ENCODE measurements around the gene SFXN5. TPM values are rescaled to one million over a fixed set of nuclear protein-coding genes. Genes with fewer than 3 reads are reported as not detected.

The SFXN5 gene
- total RNA-seq, 4 donors from 2014 or later, result 22.9 to 55.4 (median 41.2) TPM

DNA sequence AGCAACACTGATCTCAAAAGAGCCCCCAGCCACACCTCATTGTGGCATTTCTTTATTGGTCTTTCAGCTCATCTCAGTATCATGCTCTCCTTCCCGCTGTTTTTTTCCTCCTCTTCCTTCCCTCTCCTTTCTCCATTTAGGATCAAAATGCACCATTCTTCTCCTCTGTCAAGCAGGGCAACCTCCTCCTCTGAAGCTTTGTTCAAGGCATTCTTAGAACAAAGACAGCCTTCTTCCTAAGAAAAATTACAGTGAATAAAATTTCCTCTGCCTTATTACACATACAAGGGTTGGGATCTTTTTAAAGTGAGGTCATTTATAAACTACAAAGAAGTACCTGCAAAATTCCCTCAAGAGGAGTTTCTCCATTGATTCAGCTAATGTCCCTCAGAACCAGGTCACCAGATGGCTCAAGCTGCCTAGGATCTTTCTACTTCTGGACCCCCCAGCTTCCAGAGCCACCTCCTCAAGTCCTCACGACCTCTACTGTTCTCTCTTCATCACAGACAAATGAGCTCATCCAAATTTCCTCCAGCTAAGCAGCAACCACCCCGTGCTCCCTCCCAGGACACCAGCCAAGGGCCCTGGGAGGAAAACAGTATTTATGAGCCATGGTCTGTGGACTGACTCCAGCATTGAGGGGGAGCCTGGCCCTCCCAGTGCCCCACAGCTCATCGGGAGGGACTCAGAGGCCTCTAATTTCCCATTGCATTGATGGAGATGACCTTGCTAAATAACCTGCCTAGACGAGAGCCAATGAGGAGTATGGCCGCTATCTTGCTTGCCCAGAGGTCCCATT, 18.0 kb downstream of the SFXN5 start:
- Histone ChIP-seq H3K9me3 (peaks cover 0 to 4% (median 0%) of the 10 kb centered on the region in 4 donors), H3K27ac (no peak overlapping the region), H3K4me3 (no peak overlapping the region), H3K36me3 (peaks cover 0 to 19% (median 0%) of the 10 kb centered on the region in 3 donors), H3K27me3 (no peaks in the 10 kb centered on the region), H3K4me1 (no peaks in the 10 kb centered on the region)
- TF ChIP-seq POLR2A (IDR thresholded peaks at IDR 0.05), result no peak
- TF ChIP-seq, protein P1, sequence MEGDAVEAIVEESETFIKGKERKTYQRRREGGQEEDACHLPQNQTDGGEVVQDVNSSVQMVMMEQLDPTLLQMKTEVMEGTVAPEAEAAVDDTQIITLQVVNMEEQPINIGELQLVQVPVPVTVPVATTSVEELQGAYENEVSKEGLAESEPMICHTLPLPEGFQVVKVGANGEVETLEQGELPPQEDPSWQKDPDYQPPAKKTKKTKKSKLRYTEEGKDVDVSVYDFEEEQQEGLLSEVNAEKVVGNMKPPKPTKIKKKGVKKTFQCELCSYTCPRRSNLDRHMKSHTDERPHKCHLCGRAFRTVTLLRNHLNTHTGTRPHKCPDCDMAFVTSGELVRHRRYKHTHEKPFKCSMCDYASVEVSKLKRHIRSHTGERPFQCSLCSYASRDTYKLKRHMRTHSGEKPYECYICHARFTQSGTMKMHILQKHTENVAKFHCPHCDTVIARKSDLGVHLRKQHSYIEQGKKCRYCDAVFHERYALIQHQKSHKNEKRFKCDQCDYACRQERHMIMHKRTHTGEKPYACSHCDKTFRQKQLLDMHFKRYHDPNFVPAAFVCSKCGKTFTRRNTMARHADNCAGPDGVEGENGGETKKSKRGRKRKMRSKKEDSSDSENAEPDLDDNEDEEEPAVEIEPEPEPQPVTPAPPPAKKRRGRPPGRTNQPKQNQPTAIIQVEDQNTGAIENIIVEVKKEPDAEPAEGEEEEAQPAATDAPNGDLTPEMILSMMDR (IDR thresholded peaks at IDR 0.05), result no peak
- peak in 1 of 3 donors; percentile 23 for DNase-seq

DNA sequence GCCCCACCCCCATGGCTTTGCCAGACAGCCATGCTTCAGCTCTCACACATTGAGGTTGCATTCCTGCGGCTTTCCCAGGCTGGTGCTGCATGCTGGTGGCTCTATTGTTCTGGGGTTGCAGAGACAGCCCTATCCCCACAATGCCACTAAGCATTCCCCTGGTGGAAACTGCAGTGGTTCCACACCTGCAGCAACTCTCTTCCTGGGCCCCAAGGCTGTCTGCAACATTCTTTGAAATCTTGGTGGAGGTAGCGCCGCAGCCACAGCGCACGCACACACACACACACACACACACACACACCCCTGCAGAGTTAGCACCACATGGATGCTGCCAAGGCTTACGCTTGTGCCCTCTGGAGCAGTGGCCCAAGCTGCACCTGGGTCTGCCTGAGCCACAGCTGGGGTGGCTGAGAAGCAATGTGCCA, 21.4 kb downstream of the SFXN5 start:
- H3K36me3 ChIP-seq, result no peaks in the 10 kb centered on the region
- no peak overlapping the region for H3K4me3 ChIP-seq
- H3K4me1 ChIP-seq, result no peaks in the 10 kb centered on the region
- no peaks in the 10 kb centered on the region for H3K9me3 ChIP-seq
- H3K27ac ChIP-seq, result no peak overlapping the region
- H3K27me3 ChIP-seq, result no peaks in the 10 kb centered on the region
- TF ChIP-seq, protein P1 (IDR thresholded peaks at IDR 0.05), result no peak
- TF ChIP-seq POLR2A (IDR thresholded peaks at IDR 0.05), result no peak
- DNase-seq, result no peak

DNA sequence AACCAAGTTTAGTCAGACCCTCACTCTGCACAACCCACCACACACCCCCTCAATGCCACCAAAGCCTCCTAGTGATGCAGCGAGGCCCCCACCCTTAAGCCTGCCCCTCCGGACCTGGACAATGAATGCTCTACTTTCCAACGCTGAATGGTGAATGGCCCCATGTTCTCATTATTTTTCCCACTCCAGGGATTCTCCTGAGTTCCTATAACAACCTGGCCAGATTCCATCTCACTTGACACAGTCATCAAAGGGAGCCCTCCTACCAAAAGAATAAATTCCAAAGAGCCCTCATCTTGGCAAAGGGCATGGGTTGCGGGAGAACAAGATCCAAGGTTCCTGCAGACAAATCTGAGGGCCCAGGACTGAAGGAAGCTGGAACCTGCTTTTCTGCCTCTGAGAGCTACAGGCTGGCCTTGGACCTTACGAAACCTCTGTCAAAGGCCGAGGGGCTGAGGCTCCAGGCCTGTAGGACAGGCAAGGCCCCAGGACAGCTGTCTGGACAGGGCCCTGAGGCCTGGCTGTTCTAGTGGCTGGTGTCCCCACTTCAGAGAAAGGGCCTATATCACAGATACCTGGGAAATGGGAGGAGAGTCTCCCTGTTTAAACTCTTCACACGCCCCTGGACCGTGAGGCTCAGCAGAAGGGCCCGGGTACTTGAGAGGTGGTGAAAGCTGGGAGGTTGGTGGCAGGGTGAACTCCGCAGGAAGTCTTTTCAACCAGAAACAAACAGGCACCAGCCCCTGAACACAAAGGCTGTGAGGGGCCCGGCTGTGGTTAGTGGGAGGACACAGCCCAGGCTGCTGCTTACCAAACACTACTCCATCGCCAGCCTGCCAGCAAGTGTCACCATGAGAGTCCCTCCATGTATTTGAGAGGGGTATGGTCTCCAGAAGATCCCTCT, 27.3 kb downstream of the SFXN5 start:
- H3K4me1 ChIP-seq, result no peaks in the 10 kb centered on the region
- H3K36me3 ChIP-seq, result peaks cover 0 to 9% (median 0%) of the 10 kb centered on the region in 3 donors
- H3K27ac ChIP-seq, result no peak overlapping the region
- DNase-seq, result no peak
- no peak for TF ChIP-seq POLR2A (IDR thresholded peaks at IDR 0.05)
- TF ChIP-seq, protein P1 (IDR thresholded peaks at IDR 0.05), result no peak
- H3K9me3 ChIP-seq, result no peaks in the 10 kb centered on the region
- H3K27me3 ChIP-seq, result no peaks in the 10 kb centered on the region
- H3K4me3 ChIP-seq, result no peak overlapping the region

DNA sequence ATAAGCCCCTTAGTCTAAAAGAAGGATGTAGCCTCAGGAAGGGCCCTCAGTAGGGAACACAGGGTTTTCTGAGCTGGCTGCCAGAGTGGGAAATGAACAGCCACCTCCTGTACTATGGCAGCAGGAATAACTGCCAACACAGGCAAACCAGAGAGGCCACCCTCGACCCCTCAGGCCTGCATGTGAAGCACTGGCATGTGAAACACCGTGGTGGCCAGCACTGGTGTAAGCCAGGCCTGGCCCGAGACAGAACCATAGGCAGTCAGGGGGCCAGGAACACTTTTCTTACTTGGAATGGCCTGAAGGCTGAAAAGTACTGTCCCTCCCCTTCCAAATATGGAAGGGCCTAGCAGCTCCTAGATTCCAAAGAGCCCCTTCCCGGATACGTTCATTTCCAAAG, 28.2 kb downstream of the SFXN5 start:
- Histone ChIP-seq H3K9me3 (no peaks in the 10 kb centered on the region), H3K4me1 (no peaks in the 10 kb centered on the region), H3K27ac (no peak overlapping the region), H3K4me3 (no peak overlapping the region), H3K36me3 (peaks cover 0 to 11% (median 0%) of the 10 kb centered on the region in 3 donors), H3K27me3 (no peaks in the 10 kb centered on the region)
- DNase-seq, result no peak
- TF ChIP-seq, protein P1 (IDR thresholded peaks at IDR 0.05), result no peak
- TF ChIP-seq POLR2A (IDR thresholded peaks at IDR 0.05), result no peak

DNA sequence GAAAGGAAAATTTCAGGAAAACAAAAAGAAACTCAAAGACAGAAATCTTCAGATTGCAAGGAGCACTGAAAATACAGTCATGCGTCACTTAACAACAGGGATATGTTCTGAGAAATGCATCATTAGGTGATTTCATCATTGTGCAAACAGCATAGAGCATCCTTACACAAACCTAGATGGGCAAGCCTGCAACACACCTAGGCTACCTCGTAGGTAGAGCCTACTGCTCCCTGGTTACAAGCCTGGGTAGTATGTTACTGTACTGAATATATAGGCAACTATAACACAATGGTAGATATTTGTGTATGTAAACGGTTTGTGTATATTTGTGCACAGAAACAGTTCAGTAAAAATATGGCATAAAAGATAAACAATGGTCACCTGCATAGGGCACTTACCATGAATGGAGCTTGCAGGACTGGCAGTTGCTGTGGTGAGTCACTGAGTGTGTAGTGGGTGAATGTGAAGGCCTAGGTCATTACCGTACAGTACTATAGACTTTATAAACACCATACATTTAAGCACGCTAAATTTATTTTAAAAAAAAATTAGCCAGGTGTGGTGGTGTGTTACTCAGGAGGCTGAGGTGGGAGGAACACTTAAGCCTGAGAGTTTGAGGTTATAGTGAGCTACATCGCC, 33.4 kb downstream of the SFXN5 start:
- Histone ChIP-seq H3K4me3 (no peak overlapping the region), H3K9me3 (no peaks in the 10 kb centered on the region), H3K27me3 (no peaks in the 10 kb centered on the region), H3K4me1 (no peaks in the 10 kb centered on the region), H3K27ac (no peak overlapping the region), H3K36me3 (peaks cover 0 to 15% (median 0%) of the 10 kb centered on the region in 3 donors)
- TF ChIP-seq, protein P1 (IDR thresholded peaks at IDR 0.05), result no peak
- no peak for TF ChIP-seq POLR2A (IDR thresholded peaks at IDR 0.05)
- DNase-seq, result no peak

Measured in Peyer's patch (tissue), 4 donors.